ENCODE results near the gene CYB5D1. TPM values are rescaled to one million over a fixed set of nuclear protein-coding genes. Genes with fewer than 3 reads are reported as not detected.
A peak's percentile ranks its signal among the peaks of the same experiment; 100 is the strongest.

CYB5D1 gene
- total RNA-seq, 1 donor from 2014 or later, result 9.2 TPM

GRCh38 chr17:7884581-7885366 is 27.0 kb downstream of the CYB5D1 start:
- Mint-ChIP-seq H3K9me3 (ENCODE audit: unreplicated experiment) (peaks cover 2% of the 10 kb centered on the region), H3K4me1 (ENCODE audit: low read depth, unreplicated experiment) (peaks cover 4% of the 10 kb centered on the region), H3K27ac (ENCODE audit: unreplicated experiment) (no peak overlapping the region), H3K4me3 (ENCODE audit: unreplicated experiment) (peak overlapping the region; percentile 47), H3K27me3 (ENCODE audit: unreplicated experiment) (peaks cover 4% of the 10 kb centered on the region), H3K36me3 (ENCODE audit: unreplicated experiment) (no peaks in the 10 kb centered on the region)
- TF ChIP-seq CTCF (IDR thresholded peaks at IDR 0.05; ENCODE audit: partially characterized antibody, unreplicated experiment), result no peak
- DNase-seq, result peak; percentile 32

GRCh38 chr17:7885367-7886226 is 27.8 kb downstream of the CYB5D1 start:
- Mint-ChIP-seq H3K36me3 (ENCODE audit: unreplicated experiment) (no peaks in the 10 kb centered on the region), H3K27me3 (ENCODE audit: unreplicated experiment) (peaks cover 7% of the 10 kb centered on the region), H3K4me1 (ENCODE audit: low read depth, unreplicated experiment) (peaks cover 6% of the 10 kb centered on the region), H3K27ac (ENCODE audit: unreplicated experiment) (no peak overlapping the region), H3K9me3 (ENCODE audit: unreplicated experiment) (peaks cover 6% of the 10 kb centered on the region), H3K4me3 (ENCODE audit: unreplicated experiment) (no peak overlapping the region)
- DNase-seq, result peak; percentile 68
- no peak for TF ChIP-seq CTCF (IDR thresholded peaks at IDR 0.05; ENCODE audit: partially characterized antibody, unreplicated experiment)

- peaks cover 6% of the 10 kb centered on the region for H3K9me3 Mint-ChIP-seq (ENCODE audit: unreplicated experiment)
- peaks cover 7% of the 10 kb centered on the region for H3K4me1 Mint-ChIP-seq (ENCODE audit: low read depth, unreplicated experiment)
- no peak overlapping the region for H3K27ac Mint-ChIP-seq (ENCODE audit: unreplicated experiment)
- no peak overlapping the region for H3K4me3 Mint-ChIP-seq (ENCODE audit: unreplicated experiment)
- TF ChIP-seq CTCF (IDR thresholded peaks at IDR 0.05; ENCODE audit: partially characterized antibody, unreplicated experiment), result no peak
- H3K27me3 Mint-ChIP-seq (ENCODE audit: unreplicated experiment), result peaks cover 7% of the 10 kb centered on the region
- H3K36me3 Mint-ChIP-seq (ENCODE audit: unreplicated experiment), result no peaks in the 10 kb centered on the region
- DNase-seq, result peak; percentile 37
Observed at GRCh38 chr17:7886227-7887037, 28.6 kb downstream of the CYB5D1 start.

- no peak overlapping the region for H3K4me3 Mint-ChIP-seq (ENCODE audit: unreplicated experiment)
- H3K27me3 Mint-ChIP-seq (ENCODE audit: unreplicated experiment), result peaks cover 7% of the 10 kb centered on the region
- H3K36me3 Mint-ChIP-seq (ENCODE audit: unreplicated experiment), result no peaks in the 10 kb centered on the region
- no peak for TF ChIP-seq CTCF (IDR thresholded peaks at IDR 0.05; ENCODE audit: partially characterized antibody, unreplicated experiment)
- H3K4me1 Mint-ChIP-seq (ENCODE audit: low read depth, unreplicated experiment), result peaks cover 7% of the 10 kb centered on the region
- no peak for DNase-seq
- H3K27ac Mint-ChIP-seq (ENCODE audit: unreplicated experiment), result no peak overlapping the region
- peaks cover 6% of the 10 kb centered on the region for H3K9me3 Mint-ChIP-seq (ENCODE audit: unreplicated experiment)
Observed at GRCh38 chr17:7887038-7887481, 29.3 kb downstream of the CYB5D1 start.

All from glutamatergic neuron (in vitro differentiated cells).